ENCODE measurements around the gene MYCL.
"Not testable (repeated sequence)": the region's sequence is repeated elsewhere in the genome, so short reads cannot be mapped to it uniquely, and the experiment has no call there.

The MYCL gene

DNA sequence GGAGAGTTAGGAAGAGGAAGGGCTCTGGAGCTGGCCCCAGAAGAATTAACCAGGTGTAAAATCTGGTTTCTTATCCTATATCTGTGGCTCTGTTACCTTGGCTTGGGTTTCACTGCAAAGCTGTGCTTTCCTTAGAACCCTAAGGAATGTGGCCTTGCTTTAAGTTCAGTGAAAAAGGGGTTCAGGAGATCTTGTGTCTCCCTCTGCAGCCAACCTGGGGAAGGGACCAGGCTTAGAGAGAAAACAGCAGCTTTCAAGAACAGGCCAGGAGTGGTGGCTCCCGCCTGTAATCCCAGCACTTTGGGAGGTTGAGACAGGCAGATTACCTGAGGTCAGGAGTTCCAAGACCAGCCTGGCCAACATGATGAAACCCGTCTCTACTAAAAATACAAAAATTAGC, 16.1 kb upstream of the MYCL start:
- DNase-seq, result no peak

DNA sequence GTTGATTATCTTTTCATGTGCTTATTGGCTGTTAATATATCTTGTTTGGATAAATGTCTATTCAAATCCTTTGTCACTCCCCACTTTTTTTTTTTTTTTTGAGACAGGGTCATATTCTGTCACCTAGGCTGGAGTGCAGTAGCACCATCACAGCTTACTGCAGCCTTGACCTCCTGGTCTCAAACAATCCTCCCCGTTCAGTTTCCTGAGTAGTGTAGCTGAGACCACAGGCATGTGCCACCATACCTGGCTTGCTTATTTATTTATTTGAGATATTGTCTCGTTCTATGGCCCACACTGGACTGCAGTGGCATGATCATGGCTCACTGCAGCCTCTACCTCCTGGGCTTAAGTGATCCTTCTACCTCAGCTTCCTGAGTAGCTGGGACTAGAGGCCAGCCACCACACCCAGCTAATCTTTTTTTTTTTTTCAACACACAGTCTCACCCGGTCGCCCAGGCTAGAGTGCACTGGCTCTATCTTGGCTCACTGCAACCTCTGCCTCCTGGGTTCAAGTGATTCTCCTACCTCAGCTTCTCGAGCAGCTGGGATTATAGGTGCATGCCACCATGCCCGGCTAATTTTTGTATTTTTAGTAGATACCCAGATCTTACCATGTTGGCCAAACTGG, 13.9 kb upstream of the MYCL start:
- no peak for DNase-seq

DNA sequence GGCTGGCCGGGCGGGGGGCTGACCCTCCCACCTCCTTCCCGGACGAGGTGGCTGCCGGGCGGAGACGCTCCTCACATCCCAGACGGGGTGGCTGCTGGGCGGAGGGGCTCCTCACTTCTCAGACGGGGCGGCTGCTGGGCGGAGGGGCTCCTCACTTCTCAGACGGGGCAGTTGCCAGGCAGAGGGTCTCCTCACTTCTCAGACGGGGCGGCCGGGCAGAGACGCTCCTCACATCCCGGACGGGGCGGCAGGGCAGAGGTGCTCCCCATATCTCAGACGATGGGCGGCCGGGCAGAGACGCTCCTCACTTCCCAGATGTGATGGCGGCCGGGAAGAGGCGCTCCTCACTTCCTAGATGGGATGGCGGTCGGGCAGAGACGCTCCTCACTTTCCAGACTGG, 11.4 kb upstream of the MYCL start:
- not testable (repeated sequence) for DNase-seq

DNA sequence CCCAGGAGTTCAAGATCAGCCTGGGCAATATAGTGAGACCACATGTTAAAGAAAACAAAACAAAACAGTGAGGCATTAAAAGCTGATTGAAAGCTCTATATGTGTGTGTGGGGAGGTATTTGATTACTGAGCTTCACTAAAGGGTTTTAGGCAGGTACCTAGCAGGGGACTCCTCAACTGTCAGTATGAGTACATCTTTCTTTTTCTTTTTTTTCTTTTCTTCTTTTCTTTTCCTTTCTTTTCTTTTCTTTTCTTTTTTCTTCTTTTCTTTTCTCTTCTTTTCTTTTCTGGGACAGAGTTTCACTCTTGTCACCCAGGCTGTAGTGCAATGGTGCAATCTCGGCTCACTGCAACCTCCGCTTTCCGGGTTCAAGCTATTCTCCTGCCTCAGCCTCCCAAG, 8.5 kb upstream of the MYCL start:
- DNase-seq, result no peak

DNA sequence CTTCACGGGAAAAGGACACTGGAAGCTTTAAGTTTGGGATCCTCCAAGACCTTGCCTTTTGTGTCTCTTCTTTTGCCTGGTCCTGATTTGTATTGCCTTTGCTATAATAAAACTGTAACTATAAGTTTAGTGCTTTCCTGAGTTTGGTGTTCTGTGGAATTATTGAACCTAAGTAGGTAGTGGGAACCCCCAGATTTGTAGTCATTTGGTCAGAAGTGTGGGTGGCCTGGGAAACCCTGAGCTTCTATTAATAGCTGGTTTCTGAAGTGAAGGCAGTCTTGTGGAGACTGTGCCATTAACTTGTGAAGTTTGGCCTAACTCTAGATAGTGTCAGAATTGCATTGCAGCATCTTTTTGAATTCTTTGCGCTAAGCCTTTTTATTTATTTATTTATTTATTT, 6.8 kb upstream of the MYCL start:
- no peak for DNase-seq

GRCh38 chr1:39907528-39908453, 6.1 kb upstream of the MYCL start:
- peak; percentile 22 to 27 for DNase-seq

DNA sequence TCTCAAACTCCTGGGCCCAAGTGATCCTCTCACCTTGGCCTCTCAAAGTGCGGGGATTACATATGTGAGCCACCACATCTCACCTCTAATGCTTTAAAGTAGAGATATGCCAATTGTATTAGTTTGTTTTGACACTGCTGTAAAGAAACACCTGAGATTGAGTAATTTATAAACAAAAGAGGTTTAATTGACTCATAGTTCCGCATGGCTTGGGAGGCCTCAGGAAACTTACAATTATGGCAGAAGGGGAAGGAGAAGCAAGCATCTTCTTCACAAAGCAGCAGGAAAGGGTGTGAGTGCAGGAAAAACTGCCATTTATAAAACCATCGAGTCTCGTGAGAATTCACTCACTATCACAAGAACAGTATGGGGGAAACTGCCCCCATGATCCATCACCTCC, 3.5 kb upstream of the MYCL start:
- DNase-seq, result no peak

GRCh38 chr1:39902460-39902807, 717 bp upstream of the MYCL start:
- peak in 1 of 2 experiments; percentile 20 for DNase-seq

GRCh38 chr1:39901464-39901713, 328 bp downstream of the MYCL start:
- DNase-seq, result no peak

GRCh38 chr1:39900662-39901463, 854 bp downstream of the MYCL start:
- DNase-seq, result peak in 1 of 2 experiments; percentile 30

DNA sequence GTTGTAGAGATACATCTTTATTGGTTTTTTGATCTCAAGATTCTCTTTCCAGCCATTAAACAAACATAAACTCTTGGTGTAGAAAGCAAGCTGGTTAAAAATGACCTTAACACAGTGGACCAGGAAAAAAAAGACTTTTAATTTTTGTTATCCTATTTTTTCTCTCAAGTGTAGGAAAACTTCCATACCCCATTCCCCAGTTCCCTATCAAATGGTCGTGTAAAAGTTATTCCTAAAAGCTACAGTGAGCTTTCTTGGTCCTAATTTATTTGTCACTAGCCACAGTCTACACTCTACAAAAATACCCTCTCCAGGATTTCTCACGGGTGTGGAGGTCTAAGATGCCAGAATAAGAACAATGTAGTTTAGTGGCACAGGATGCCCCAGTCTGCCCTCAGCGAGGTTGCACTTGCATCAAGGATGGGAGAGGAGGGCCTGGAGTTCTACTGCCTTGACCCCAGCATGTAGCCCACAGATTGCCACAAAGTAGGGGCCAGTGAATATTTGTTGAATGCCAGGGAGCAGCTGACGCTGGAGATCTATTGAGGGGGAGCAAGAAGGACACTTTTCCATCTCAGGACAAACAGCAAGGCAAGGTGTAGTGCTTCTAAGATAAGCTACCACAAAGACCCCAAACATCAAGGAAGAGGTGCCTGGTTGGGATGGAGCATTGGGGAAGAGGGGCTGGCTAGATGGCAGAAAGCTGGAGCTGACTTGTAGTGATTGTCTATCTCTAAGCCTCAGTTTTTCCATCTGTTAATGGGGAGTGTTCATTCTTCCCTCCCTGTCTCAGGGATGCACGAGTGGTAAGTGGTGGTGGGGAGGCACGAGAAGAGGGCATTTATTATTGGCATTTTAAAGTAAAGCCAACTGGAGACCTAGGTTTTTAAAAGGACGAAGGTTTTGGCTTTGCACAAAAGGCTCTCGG, 1.8 kb downstream of the MYCL start:
- DNase-seq, result no peak

DNA sequence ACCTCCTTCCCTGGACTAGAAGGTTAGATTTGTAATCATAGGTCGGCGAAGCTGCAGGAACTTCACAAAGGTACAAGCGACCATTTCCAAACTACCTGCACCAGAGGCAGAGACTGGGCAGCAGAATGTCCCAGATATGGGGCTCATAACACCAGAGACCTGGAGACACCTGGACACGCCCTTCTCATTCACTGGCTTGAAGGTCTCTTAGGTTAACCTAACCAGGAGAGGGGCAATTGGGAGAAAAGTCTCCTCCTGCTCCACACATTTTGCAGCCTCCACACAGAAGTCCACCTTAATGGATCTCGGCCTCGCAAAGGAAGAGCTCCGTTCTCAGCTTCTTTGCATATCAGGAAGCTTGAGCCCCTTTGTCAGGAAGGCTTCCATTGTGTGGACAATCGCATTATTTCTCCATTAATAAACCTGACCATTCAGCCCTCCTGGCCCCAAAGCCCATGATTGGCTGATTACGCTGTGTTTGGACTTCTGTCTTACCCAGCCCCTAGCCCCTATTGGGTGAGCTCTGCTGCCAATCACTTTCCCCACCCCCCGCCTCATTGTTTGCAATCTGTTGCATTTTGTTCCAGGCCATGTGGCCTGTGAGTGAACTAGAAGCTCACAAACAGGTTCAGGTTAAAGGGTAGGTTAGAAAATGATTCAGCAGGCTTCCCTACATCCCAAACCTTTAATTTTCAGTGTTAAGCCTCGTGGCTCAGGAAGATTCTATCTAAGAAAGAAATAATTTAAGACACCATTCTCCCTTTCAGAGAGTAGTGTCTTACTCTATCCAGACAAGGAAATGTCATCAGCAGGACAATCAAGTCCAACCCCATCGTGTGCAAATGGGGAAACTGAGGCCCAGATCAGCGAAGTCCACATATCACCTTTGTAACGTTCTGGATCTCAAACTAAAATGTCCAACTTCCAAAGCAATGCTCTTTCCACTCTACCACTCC, 2.8 kb downstream of the MYCL start:
- no peak for DNase-seq

DNA sequence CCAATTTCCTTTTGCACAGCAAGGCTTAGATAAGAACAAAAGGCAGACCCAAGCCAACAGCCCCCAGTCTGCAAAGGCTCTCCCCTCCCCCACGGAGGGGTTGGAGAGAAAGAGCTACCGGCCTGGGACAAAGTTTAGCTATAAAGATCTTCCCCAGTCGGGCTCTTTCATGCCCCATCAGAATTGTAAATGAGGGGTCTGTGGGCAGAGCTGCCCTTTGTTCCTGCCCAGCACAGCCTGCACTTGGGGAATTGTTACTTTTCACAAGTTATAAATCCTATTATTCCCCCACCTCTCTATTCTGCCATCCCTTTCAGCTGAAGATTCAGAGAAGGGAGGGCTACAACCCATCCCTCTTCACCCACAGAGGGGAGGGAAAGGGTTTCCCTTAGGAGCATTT, 3.5 kb downstream of the MYCL start:
- no peak for DNase-seq

DNA sequence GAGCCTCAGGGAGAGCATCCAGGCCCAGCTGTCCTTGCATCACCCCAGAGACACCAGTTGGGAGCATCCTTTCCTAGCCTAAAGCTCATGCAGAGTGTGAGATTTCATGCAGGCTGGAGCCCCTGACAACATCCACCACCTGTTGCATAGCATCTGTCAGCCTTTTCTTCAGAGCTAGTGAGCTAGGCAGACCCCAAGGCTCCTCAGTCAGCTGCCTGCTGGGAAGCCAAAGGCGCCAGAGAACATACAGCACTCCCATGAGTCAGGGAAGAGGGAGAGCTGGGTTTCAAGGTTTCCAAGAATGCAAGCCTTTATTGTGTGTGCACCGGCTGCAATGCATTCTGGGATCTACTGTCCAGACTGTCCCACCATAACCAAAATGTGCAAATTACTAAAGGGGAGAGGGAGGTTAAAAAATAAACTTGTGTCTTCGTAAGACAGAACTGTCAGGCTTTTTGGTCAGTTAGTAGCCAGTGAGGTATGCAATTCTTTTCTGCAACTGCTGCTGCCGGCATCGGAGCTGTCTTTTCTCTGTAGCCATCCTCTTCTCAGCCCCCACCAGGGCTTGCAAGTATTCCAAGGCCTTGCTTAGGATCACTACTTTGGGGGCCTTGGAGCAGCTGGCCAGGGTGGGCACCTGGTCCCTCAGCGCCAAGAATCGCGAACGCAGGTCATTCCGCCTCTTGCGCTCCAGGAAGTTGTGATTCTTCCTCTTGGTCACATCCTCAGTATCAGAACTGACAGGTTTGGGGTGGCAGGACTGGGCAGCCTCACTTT, 4.6 kb downstream of the MYCL start:
- DNase-seq, result no peak

GRCh38 chr1:39895731-39896480, 5.8 kb downstream of the MYCL start:
- DNase-seq, result no peak

DNA sequence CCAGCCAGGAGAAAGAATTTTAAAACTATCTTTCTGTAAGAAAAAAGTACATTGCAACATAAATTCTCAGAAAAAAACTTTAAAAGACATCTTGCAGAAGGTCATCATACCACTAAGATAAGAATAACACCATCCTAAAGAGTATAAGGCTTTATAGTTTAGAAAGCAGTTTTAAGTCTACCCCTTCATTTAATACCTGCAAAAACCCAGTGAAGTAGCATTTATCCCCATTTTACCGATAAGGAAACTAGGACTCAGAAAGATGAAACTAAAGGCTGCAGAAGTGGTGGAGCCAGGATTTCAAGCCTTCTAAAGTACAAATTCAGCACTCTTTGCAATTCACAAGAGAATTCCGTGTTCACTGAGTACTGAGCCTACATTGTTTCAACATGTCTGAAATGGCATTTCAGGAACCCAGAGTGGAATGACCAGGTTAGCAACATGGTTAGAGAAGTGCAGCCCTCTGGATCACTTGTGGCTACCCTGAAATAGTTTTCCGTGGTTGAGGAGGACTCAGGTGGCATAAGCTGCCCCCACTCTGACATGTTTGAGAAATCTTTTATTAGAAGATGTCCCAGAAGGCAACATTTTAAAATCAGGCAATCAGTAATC, 6.7 kb downstream of the MYCL start:
- no peak for DNase-seq

DNA sequence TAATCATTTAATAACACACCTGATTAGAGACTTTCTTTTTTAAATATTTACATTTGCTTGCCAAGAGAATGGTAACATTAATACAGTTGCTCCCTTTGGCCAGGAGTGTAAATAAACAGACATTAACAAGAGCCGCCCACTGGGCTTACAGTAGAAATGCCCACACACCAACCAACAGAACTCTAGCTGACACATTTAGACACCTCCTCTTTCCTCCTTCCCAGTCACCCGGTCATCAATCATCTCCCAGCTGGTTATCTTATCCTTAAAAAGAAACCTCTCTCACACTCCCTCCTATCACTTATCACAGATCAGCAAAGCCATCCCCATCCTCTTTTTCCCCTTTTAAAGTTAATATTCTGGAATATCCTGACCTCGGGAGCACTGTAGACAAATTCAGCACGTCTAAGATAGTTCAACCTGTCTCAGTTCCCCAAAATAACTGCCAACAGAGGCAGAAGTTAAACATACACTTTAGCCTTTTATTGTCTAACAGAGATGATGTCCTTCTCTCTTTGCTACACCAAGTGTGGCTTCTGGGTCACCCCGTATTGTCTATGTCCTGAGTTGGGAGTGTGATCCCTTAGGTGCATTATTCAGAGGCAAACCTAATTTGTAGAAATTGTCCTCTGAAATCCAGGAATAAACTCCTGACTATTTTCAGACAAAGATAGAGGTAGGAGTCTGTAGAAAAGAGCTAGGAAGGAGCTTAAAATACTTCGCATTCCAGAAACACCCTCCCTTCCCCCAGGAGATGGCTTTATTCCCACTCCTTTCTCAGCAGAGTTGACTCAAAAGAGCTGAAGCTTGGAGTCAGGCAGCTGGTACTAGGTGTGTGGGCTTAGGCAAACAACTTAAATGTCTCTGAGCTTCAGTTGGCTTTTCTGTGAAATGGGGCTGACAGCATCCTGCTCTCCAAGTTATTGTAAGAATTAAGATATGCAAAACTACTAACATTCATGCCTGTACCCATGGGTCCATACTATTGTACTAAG, 8.8 kb downstream of the MYCL start:
- DNase-seq, result no peak

GRCh38 chr1:39890880-39891279, 10.8 kb downstream of the MYCL start:
- DNase-seq, result no peak

Data from Kasumi-1 (cell line).